SH-SY5Y (cell line): ENCODE data around the gene ADAMTS17.

Experiments used
- GATA2 ChIP-seq: IDR thresholded peaks from 2 replicates; pipeline ENCODE4 v1.6.1; 2011; ENCODE audit warnings: mild to moderate bottlenecking, low read depth, low read length
- GATA3 ChIP-seq: IDR thresholded peaks from 2 replicates; pipeline ENCODE4 v1.6.1; 2011; ENCODE audit warnings: low read depth, mild to moderate bottlenecking, low read length, moderate library complexity

The ADAMTS17 gene

DNA sequence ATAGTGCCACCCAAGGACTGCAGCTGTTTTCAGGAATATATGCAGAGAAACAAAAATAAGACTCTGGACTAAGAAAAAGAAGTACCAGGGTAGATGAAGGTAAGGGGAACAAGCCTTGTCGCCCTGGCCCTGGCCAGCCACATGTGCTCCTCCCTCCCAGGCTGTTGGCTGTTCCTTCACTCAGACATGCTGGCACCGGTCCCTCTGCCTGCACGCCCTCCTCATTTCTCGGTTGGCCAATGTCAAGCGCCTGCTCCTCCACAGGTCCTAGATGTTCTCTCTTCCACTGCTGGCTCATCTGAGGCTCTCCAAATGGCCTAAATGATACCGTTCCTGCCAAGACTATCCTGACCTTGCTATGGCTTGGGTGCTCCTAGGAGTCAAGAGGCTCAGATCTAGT, 320.1 kb downstream of the ADAMTS17 start:
- TF ChIP-seq GATA3 (no peak), GATA2 (no peak)

DNA sequence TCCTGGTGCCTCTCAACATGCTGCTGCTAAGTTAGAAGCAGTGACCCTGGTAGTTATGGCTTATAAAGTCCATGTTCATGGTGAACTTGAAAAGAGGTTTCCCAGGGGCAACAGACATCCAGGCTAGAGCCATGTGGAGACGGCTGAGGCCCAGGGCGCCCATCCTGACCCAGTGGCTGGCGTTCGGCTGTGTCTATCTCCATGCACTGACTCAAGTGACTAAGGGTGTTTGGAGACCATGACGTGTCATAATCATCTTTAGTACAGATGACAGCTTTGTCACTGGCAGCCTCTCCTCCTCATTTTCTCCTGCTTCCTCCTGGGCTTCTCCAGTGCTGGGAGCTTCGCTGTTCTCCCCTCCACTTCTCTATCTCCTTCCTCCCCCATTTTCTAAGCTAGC, 321.2 kb downstream of the ADAMTS17 start:
- TF ChIP-seq GATA2 (no peak), GATA3 (no peak)

DNA sequence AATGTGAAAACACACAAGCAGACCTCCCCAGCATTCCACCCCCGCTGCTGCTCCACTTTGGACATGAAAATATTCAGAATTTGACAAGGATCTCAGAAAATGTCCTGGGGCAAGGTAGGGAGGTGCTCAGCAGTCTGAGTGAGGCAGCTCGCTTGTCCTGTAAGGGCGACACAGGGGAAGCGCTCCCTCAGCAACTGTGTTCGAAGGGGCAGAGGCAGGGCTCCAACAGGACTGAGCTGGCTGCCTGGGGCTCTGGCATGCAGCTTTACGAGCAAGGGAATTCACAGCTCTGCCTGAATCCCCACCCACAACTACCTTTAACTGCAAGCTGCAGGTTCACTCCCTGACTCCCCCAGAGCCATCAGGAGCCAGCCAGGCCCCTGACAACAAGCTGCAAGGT, 321.6 kb downstream of the ADAMTS17 start:
- TF ChIP-seq GATA3 = no peak

DNA sequence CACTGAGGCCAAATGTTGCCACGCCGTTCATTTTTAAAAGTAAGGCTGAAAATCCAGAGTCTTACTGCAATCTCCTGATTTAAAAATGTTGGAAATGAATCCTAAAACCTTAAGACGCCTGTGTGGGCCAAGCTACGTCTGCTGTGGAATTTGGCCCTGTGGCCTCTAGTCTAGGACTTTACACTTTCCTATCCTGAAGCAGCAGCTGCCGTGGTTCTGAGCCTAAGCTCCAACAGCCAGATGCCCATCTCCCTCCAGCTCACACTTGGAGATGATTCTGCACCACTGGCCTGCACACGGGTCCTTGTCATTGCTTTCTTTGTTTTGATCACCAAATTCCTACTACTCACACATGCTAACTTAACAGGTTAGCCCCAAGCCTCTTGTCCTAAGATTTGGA, 322.2 kb downstream of the ADAMTS17 start:
- no peak for TF ChIP-seq GATA2

DNA sequence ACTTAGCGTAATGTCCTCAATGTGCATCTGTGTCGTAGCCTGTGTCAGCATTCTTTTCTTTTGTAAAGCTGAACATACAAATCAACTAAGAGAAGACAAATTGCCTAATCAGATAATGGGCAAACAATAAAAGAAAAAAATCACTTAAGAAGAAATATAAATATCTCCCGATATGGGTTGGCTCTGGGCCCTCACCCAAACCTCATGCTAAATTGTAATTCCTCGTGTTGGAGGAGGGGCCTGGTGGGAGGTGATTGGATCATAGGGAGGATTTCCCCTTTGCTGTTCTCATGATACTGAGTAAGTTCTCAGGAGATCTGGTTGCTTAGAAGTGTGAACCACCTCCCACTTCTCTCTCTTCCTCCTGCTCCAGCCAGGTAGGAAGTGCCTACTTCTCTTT, 323.6 kb downstream of the ADAMTS17 start:
- TF ChIP-seq GATA3 (no peak), GATA2 (no peak)

DNA sequence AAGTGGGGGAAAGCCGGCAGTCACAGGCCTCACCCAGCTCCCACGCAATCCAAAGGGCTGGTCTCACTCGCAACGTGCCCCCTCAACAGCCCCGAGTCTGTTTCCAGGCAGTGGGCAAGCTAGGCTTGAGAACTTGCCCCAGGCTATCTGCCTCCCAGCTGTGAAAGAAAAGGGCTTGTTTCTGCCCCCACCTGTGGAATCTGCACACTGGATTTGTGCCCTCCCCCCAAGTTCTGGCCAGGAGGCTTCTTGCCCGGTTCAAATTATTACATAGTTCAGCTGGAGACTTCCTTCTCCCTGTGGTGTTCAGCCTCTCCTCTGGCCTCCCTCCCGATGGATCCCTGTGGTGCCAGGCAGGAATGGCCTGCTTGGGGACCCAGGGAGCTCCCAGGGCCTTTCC, 324.6 kb downstream of the ADAMTS17 start:
- TF ChIP-seq GATA3 (no peak), GATA2 (no peak)

DNA sequence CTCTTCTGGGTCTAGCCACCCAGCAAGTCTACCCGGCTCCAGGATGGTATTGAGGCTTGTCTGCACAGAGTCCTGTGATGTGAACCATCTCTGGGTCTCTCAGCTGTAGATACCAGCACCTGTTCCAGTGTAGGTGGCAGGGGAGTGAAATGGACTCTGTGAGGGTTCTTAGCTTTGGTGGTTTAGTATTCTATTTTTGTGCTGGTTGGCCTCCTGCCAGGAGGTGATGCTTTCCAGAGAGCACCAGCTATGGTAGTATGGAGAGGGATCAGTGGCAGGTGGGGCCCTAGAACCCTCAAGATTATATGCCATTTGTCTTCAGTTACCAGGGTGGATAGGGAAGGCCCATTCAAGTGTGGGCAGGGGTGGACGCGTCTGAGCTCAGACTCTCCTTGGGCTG, 325.1 kb downstream of the ADAMTS17 start:
- TF ChIP-seq GATA3 (no peak), GATA2 (no peak)

DNA sequence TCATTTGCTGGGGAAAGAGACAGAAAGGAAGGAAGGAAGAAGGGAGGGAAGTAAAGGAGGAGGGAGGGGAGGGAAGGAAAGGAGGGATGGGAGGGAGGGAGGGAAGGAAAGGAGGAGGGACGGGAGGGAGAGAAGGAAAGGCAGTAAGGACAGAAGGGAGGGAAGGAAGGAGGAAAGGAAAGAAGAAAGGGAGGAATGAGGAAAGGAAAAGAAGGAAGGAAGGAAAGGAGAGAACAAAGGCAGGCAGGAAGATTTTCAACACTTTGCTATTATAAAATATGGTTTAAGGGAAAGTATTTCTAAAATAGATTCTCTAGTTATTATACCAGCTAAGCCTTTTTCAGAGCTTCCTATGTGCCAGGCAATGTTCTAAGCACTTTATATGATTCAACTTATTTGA, 330.5 kb downstream of the ADAMTS17 start:
- TF ChIP-seq GATA2 (no peak), GATA3 (no peak)

DNA sequence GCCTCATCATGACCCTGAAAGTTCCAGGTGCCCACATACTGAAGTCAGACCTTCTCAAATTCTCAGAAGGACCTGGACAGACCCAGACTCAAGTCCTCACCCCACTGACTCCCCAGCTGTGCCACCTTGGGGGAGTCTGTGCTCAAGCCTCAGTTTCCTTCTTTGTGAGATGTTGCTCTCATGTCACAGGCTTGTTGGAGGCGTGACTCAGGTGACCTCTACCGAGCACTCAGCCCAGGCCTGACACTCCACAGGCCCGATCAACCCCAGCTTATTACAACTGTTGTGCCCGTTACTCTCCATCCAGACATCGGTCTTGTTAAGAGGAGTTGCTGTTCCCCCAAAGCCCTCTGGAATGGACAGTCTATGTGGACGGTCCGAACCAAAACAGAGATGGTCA, 332.4 kb downstream of the ADAMTS17 start:
- TF ChIP-seq GATA3 (no peak), GATA2 (no peak)

DNA sequence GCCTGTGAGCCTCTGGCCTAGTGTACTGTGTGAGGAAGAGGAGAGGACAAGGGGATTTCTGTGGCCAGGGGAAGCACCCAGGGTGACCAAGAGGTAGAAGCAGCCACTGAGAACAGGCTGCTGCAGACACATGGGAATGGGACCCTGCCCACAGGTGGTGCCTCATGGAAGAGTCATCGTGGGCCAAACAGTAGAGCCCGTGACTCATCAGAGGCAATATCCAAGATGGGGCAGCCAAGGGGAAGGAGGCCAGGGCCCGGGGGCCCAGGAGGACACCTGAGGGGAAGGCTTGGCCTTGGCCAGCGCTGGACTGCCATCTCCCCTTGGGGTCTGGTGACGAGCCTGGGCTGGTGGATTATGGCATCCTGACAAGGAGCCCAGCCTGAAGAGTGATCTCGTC, 333.5 kb downstream of the ADAMTS17 start:
- TF ChIP-seq GATA3 = no peak
- no peak for TF ChIP-seq GATA2

DNA sequence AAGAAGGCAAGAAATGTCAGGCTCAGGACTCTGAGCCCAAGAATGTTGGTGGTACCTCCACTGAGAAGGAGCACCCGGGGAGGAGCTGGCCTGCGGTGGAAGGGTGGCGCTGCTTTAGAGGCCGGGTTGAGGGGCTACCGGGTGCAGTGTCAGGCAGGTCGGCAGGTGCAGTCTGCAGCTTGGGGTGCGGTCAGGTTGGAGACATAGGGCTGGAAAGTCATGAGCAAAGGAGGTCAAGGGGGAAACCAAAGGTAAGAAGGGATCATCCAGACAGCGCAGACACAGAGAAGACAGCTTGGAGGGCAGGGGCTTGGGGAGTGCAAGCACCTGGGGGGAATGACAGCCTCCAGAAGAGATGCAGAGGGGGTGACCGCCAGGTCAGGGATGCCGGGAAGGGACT, 334.2 kb downstream of the ADAMTS17 start:
- no peak for TF ChIP-seq GATA2
- TF ChIP-seq GATA3 = no peak

DNA sequence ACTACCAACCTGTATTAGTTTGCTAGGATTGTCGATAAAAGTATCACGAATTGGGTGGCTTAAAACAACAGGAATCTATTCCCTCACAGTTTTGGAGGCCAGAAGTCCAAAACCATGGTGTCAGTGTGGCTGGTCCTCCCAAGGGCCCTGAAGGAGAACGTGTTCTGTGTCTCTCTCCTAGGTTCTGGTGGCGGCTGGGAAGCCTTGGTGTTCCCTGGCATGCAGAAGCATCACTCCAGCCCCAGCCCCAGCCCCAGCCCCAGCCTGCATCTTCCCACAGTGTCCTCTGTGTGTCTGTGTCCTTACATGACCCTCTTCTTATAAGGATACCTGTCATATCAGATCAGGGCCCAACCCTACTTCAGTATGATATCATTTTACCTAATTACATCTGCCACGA, 336.1 kb downstream of the ADAMTS17 start:
- no peak for TF ChIP-seq GATA3
- no peak for TF ChIP-seq GATA2

DNA sequence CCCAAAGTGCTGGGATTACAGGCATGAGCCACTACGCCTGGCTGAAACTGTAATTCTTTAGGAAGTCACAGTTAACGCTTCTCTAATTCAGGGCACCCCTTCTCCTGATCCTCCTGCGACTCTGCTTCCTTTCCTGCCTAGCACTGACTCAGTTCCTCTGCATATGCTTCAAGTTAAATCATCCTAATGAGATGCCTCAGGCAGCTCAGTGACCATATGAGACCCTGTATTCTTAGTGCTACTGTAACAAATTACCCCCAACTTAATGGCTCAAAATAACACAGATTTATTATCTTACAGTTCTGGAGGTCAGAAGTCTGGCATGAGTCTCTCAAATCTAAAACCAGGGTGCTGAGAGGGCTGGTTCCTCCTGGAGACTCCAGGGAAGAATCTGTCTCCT, 336.8 kb downstream of the ADAMTS17 start:
- TF ChIP-seq GATA3 = no peak
- no peak for TF ChIP-seq GATA2

DNA sequence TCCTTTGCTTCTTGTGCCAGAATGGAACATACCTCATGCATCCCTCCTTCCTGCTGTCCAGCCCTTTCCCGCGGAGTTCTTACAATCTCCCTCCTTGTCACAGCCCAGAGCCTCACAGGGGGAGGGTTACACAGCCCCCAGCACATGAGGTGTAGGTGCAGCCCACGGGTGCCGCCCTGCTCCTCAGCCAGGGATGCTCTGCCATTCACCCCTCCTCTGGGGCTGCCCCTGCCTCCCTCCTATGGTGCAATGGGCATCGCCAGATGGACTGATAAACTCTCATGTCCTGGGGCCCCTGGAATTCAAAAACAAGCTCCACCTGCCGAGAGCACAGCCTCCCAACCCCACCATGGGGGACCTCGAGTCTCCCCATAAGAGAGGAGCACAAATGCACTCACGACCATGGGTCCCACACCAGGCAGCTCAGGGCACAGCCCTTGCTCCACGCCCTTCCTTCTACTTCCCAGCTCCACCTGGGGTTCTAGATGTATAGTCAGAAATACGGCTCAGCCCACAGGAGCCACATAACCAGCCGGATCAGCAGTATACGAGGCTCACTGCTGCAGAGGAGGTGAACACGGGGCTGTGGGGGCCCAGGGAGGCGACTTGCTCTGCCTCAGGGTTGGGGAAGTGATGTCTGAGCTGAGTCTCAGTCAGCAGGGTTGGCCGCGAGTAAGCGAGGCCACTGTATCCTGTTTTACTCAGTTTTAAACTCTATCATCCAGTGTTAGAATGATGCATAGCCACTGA, 338.8 kb downstream of the ADAMTS17 start:
- TF ChIP-seq GATA3 (no peak), GATA2 (no peak)

DNA sequence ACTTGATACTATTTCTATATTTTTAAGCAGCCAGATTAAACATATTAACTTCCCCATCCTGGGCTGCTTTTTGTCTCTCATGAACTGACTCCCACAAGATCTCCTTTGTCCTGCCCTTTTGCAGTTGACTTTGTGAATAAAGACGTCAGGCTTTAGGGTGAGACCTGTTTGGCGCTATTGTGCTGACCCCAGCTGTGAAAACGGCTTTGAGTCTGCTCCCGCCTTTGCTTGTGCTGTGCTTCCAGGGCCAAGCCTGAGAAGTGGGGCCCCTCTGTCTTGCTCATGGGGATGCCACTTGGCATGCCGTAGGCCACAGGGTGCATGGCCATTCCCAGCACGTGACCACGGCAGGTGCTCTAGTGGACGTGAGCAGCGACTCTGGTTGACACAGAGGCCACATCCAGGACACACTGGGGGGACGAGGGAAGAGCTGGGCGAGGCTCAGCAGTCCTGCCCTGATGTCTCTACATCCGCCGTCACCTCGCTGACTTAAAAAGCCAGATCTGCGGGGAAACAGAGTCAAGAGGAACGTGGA, 339.6 kb downstream of the ADAMTS17 start:
- TF ChIP-seq GATA2 (no peak), GATA3 (no peak)

DNA sequence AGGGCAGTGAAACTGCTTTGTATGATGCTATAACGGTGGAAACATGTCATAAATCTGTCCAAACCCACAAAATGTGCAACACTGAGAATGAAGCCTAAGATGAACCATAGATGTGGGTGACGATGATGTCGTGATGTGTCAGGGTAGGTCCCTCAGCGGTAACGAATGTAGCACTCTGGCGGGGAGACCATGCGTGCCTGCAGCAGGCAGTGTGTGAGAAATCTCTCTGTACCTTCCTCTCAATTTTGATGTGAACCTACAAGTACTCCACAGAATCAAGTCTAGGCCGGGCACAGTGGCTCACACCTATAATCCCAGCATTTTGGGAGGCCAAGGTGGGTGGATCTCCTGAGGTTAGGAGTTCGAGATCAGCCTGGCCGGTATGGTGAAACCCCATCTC, 340.4 kb downstream of the ADAMTS17 start:
- no peak for TF ChIP-seq GATA3
- no peak for TF ChIP-seq GATA2
